HEK293 (cell line): ENCODE results near the gene COPE.

Experiments used
- EGR2 ChIP-seq: fragments of 450-650 bp; formaldehyde crosslinking; IDR thresholded peaks from 2 replicates; pipeline ENCODE4 v1.5.1; 2016; ENCODE audit warnings: low read depth, missing biosample characterization, missing genetic modification characterization
- MEIS1 ChIP-seq: sonication (generic); formaldehyde crosslinking; IDR thresholded peaks from 2 replicates; pipeline ENCODE4 v1.8.1; 2022; ENCODE audit warnings: missing genetic modification reagents, mild to moderate bottlenecking, borderline replicate concordance
- OSR2 ChIP-seq: fragments of 450-650 bp; formaldehyde crosslinking; IDR thresholded peaks from 2 replicates; pipeline ENCODE4 v1.5.1; 2016; ENCODE audit warnings: missing biosample characterization, missing genetic modification characterization
- OVOL3 ChIP-seq: fragments of 450-650 bp; formaldehyde crosslinking; IDR thresholded peaks from 2 replicates; pipeline ENCODE4 v1.5.1; 2016; ENCODE audit warnings: missing biosample characterization, missing genetic modification characterization
- PATZ1 ChIP-seq: fragments of 450-650 bp; formaldehyde crosslinking; IDR thresholded peaks from 2 replicates; pipeline ENCODE4 v1.5.1; 2016; ENCODE audit warnings: missing biosample characterization, missing genetic modification characterization
- SP7 ChIP-seq: fragments of 450-650 bp; formaldehyde crosslinking; IDR thresholded peaks from 2 replicates; pipeline ENCODE4 v1.5.1; 2016; ENCODE audit warnings: missing biosample characterization, missing genetic modification characterization
- YY2 ChIP-seq: fragments of 450-650 bp; formaldehyde crosslinking; IDR thresholded peaks from 2 replicates; pipeline ENCODE4 v1.5.1; 2016; ENCODE audit warnings: missing biosample characterization, missing genetic modification characterization
- ZBTB17 ChIP-seq: fragments of 450-650 bp; formaldehyde crosslinking; IDR thresholded peaks from 2 replicates; pipeline ENCODE4 v1.5.1; 2016; ENCODE audit warnings: missing biosample characterization, missing genetic modification characterization
- ZBTB7A ChIP-seq: fragments of 450-650 bp; formaldehyde crosslinking; IDR thresholded peaks from 2 replicates; pipeline ENCODE4 v1.5.1; 2016; ENCODE audit warnings: low read depth, missing biosample characterization, missing genetic modification characterization
- ZBTB8A ChIP-seq: fragments of 450-650 bp; formaldehyde crosslinking; IDR thresholded peaks from 2 replicates; pipeline ENCODE4 v1.5.1; 2016; ENCODE audit warnings: missing biosample characterization, missing genetic modification characterization
- ZNF16 ChIP-seq: fragments of 450-650 bp; formaldehyde crosslinking; IDR thresholded peaks from 2 replicates; pipeline ENCODE4 v1.5.1; 2016; ENCODE audit warnings: low read depth, missing biosample characterization, missing genetic modification characterization
- ZNF202 ChIP-seq: fragments of 450-650 bp; formaldehyde crosslinking; IDR thresholded peaks from 2 replicates; pipeline ENCODE4 v1.5.1; 2016; ENCODE audit warnings: missing biosample characterization, missing genetic modification characterization, borderline replicate concordance
- ZNF214 ChIP-seq: fragments of 450-650 bp; formaldehyde crosslinking; IDR thresholded peaks from 2 replicates; pipeline ENCODE4 v1.5.1; 2017; ENCODE audit warnings: missing biosample characterization, mild to moderate bottlenecking, missing genetic modification characterization, borderline replicate concordance
- ZNF23 ChIP-seq: fragments of 450-650 bp; formaldehyde crosslinking; IDR thresholded peaks from 2 replicates; pipeline ENCODE4 v1.5.1; 2016; ENCODE audit warnings: missing biosample characterization, missing genetic modification characterization, borderline replicate concordance
- ZNF335 ChIP-seq: fragments of 450-650 bp; formaldehyde crosslinking; conservative IDR thresholded peaks from 2 replicates; pipeline ENCODE4 v1.5.1; 2016; ENCODE audit warnings: missing biosample characterization, missing genetic modification characterization
- ZNF398 ChIP-seq: fragments of 450-650 bp; formaldehyde crosslinking; IDR thresholded peaks from 2 replicates; pipeline ENCODE4 v1.5.1; 2017; ENCODE audit warnings: missing biosample characterization, missing genetic modification characterization
- ZNF548 ChIP-seq: fragments of 450-650 bp; formaldehyde crosslinking; IDR thresholded peaks from 2 replicates; pipeline ENCODE4 v1.5.1; 2016; ENCODE audit warnings: missing biosample characterization, missing genetic modification characterization
- ZNF585B ChIP-seq: fragments of 450-650 bp; formaldehyde crosslinking; IDR thresholded peaks from 2 replicates; pipeline ENCODE4 v1.5.1; 2016; ENCODE audit warnings: missing biosample characterization, missing genetic modification characterization
- ZNF639 ChIP-seq: fragments of 450-650 bp; formaldehyde crosslinking; IDR thresholded peaks from 2 replicates; pipeline ENCODE4 v1.5.1; 2016; ENCODE audit warnings: missing biosample characterization, missing genetic modification characterization
- ZNF707 ChIP-seq: fragments of 450-650 bp; formaldehyde crosslinking; IDR thresholded peaks from 2 replicates; pipeline ENCODE4 v1.5.1; 2016; ENCODE audit warnings: missing biosample characterization, missing genetic modification characterization
- ZNF777 ChIP-seq: fragments of 450-650 bp; formaldehyde crosslinking; IDR thresholded peaks from 2 replicates; pipeline ENCODE4 v1.5.1; 2017; ENCODE audit warnings: missing biosample characterization, missing genetic modification characterization, borderline replicate concordance
- ZNF785 ChIP-seq: fragments of 450-650 bp; formaldehyde crosslinking; IDR thresholded peaks from 2 replicates; pipeline ENCODE4 v1.5.1; 2016; ENCODE audit warnings: missing biosample characterization, missing genetic modification characterization
- ZNF830 ChIP-seq: fragments of 450-650 bp; IDR thresholded peaks from 2 replicates; pipeline ENCODE4 v1.5.0; 2018; ENCODE audit warnings: missing biosample characterization, missing genetic modification characterization, low read depth, mild to moderate bottlenecking, moderate library complexity
- TF ChIP-seq, protein P1 (sequence below): fragments of 450-650 bp; formaldehyde crosslinking; IDR thresholded peaks from 2 replicates; pipeline ENCODE4 v1.5.1; 2016; ENCODE audit warnings: missing biosample characterization, missing genetic modification characterization
- TF ChIP-seq, protein P2 (sequence below): fragments of 450-650 bp; formaldehyde crosslinking; IDR thresholded peaks from 2 replicates; pipeline ENCODE4 v1.5.1; 2016; ENCODE audit warnings: missing biosample characterization, missing genetic modification characterization
- TF ChIP-seq, protein P3 (sequence below): fragments of 450-650 bp; IDR thresholded peaks from 2 replicates; pipeline ENCODE4 v1.5.1; 2018; ENCODE audit warnings: missing biosample characterization, missing genetic modification characterization
- TF ChIP-seq, protein P4 (sequence below): fragments of 450-650 bp; formaldehyde crosslinking; IDR thresholded peaks from 2 replicates; pipeline ENCODE4 v1.5.1; 2016; ENCODE audit warnings: missing biosample characterization, missing genetic modification characterization

COPE gene

GRCh38 chr19:18919086-18919899 lies at the start of gene COPE, which contains the start of gene DDX49 (continued):
- TF ChIP-seq, protein P1, sequence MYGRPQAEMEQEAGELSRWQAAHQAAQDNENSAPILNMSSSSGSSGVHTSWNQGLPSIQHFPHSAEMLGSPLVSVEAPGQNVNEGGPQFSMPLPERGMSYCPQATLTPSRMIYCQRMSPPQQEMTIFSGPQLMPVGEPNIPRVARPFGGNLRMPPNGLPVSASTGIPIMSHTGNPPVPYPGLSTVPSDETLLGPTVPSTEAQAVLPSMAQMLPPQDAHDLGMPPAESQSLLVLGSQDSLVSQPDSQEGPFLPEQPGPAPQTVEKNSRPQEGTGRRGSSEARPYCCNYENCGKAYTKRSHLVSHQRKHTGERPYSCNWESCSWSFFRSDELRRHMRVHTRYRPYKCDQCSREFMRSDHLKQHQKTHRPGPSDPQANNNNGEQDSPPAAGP (tag by site-specific recombination) = no peak
- TF ChIP-seq ZNF335 (tag by site-specific recombination) = peak; percentile 32; the same call in 1 of the 2 replicates
- TF ChIP-seq MEIS1 (CRISPR knock-in tag) = no peak
- peak; percentile 81 for TF ChIP-seq YY2 (tag by site-specific recombination)
- TF ChIP-seq ZBTB8A (tag by site-specific recombination) = 0 out of 2 replicates have a peak, but pooled peaks have one; percentile 36
- TF ChIP-seq SP7 (tag by site-specific recombination) = no peak
- TF ChIP-seq ZNF202 (tag by site-specific recombination) = no peak
- no peak for TF ChIP-seq ZNF548 (tag by site-specific recombination)
- TF ChIP-seq, protein P2, sequence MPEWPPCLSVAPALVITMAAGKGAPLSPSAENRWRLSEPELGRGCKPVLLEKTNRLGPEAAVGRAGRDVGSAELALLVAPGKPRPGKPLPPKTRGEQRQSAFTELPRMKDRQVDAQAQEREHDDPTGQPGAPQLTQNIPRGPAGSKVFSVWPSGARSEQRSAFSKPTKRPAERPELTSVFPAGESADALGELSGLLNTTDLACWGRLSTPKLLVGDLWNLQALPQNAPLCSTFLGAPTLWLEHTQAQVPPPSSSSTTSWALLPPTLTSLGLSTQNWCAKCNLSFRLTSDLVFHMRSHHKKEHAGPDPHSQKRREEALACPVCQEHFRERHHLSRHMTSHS (tag by site-specific recombination) = no peak
- TF ChIP-seq ZNF639 (tag by site-specific recombination) = peak; percentile 75; the same call in 1 of the 2 replicates
- no peak for TF ChIP-seq ZNF707
- no peak for TF ChIP-seq ZNF23
- no peak for TF ChIP-seq OVOL3 (tag by site-specific recombination)
- no peak for TF ChIP-seq OSR2 (tag by site-specific recombination)
- no peak for TF ChIP-seq ZNF830 (tag by site-specific recombination)
- peak; percentile 30; the same call in 1 of the 2 replicates for TF ChIP-seq ZNF777 (tag by site-specific recombination)
- TF ChIP-seq, protein P3, sequence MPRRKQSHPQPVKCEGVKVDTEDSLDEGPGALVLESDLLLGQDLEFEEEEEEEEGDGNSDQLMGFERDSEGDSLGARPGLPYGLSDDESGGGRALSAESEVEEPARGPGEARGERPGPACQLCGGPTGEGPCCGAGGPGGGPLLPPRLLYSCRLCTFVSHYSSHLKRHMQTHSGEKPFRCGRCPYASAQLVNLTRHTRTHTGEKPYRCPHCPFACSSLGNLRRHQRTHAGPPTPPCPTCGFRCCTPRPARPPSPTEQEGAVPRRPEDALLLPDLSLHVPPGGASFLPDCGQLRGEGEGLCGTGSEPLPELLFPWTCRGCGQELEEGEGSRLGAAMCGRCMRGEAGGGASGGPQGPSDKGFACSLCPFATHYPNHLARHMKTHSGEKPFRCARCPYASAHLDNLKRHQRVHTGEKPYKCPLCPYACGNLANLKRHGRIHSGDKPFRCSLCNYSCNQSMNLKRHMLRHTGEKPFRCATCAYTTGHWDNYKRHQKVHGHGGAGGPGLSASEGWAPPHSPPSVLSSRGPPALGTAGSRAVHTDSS (tag by site-specific recombination) = no peak
- TF ChIP-seq ZNF16 (tag by site-specific recombination) = no peak
- no peak for TF ChIP-seq ZNF585B (tag by site-specific recombination)
- peak; percentile 52; the same call in 1 of the 2 replicates for TF ChIP-seq EGR2 (tag by site-specific recombination)
- TF ChIP-seq, protein P4, sequence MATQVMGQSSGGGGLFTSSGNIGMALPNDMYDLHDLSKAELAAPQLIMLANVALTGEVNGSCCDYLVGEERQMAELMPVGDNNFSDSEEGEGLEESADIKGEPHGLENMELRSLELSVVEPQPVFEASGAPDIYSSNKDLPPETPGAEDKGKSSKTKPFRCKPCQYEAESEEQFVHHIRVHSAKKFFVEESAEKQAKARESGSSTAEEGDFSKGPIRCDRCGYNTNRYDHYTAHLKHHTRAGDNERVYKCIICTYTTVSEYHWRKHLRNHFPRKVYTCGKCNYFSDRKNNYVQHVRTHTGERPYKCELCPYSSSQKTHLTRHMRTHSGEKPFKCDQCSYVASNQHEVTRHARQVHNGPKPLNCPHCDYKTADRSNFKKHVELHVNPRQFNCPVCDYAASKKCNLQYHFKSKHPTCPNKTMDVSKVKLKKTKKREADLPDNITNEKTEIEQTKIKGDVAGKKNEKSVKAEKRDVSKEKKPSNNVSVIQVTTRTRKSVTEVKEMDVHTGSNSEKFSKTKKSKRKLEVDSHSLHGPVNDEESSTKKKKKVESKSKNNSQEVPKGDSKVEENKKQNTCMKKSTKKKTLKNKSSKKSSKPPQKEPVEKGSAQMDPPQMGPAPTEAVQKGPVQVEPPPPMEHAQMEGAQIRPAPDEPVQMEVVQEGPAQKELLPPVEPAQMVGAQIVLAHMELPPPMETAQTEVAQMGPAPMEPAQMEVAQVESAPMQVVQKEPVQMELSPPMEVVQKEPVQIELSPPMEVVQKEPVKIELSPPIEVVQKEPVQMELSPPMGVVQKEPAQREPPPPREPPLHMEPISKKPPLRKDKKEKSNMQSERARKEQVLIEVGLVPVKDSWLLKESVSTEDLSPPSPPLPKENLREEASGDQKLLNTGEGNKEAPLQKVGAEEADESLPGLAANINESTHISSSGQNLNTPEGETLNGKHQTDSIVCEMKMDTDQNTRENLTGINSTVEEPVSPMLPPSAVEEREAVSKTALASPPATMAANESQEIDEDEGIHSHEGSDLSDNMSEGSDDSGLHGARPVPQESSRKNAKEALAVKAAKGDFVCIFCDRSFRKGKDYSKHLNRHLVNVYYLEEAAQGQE (tag by site-specific recombination) = no peak
- peak; percentile 77 for TF ChIP-seq ZBTB17 (tag by site-specific recombination)
- TF ChIP-seq ZBTB7A (tag by site-specific recombination) = 0 out of 2 replicates have a peak, but pooled peaks have one; percentile 20
- TF ChIP-seq ZNF214 (tag by site-specific recombination) = no peak
- peak; percentile 75 for TF ChIP-seq PATZ1
- no peak for TF ChIP-seq ZNF785 (tag by site-specific recombination)
- no peak for TF ChIP-seq ZNF398 (tag by site-specific recombination)
